WERI-Rb-1 (cell line): ENCODE results near the gene FGD5.

ENCODE experiments used
- DNase-seq: peaks from one replicate; pipeline ENCODE4 v3.0.0-alpha.2; 2020
- H3K27ac ChIP-seq: fragments of 250-450 bp; sonication (Bioruptor Pico); 2 replicates; pipeline ENCODE4 v1.5.1; 2020; ENCODE audit warnings: mild to moderate bottlenecking, moderate library complexity
- H3K27me3 ChIP-seq: fragments of 250-450 bp; sonication (Bioruptor Pico); 2 replicates; pipeline ENCODE4 v1.5.1; 2021; ENCODE audit warnings: mild to moderate bottlenecking, low read depth, moderate library complexity; ENCODE audit not compliant: insufficient read depth, severe bottlenecking
- H3K36me3 ChIP-seq: fragments of 250-450 bp; sonication (Bioruptor Pico); 2 replicates; pipeline ENCODE4 v1.5.1; 2020; ENCODE audit warnings: mild to moderate bottlenecking, moderate library complexity
- H3K4me3 ChIP-seq: 2 replicates; pipeline ENCODE4 v1.5.1; 2011; ENCODE audit warnings: low read depth, mild to moderate bottlenecking, control low read depth, low read length
- H3K9me3 ChIP-seq: fragments of 250-450 bp; sonication (Bioruptor Pico); 2 replicates; pipeline ENCODE4 v1.5.1; 2021; ENCODE audit warnings: mild to moderate bottlenecking, moderate library complexity; ENCODE audit not compliant: severe bottlenecking
- CTCF ChIP-seq: IDR thresholded peaks from 2 replicates; pipeline ENCODE4 v1.5.1; 2011; ENCODE audit warnings: low read depth, mild to moderate bottlenecking, control low read depth, inconsistent platforms, low read length

The FGD5 gene

GRCh38 chr3:14949126-14949525 lies 130.4 kb downstream of the FGD5 start:
- TF ChIP-seq CTCF = no peak
- DNase-seq = no peak
- H3K27me3 ChIP-seq = no peaks in the 10 kb centered on the region
- no peaks in the 10 kb centered on the region for H3K9me3 ChIP-seq
- peak overlapping the region; percentile 100 for H3K27ac ChIP-seq
- peak overlapping the region; percentile 44 for H3K4me3 ChIP-seq
- H3K36me3 ChIP-seq = peaks cover 46% of the 10 kb centered on the region

DNA sequence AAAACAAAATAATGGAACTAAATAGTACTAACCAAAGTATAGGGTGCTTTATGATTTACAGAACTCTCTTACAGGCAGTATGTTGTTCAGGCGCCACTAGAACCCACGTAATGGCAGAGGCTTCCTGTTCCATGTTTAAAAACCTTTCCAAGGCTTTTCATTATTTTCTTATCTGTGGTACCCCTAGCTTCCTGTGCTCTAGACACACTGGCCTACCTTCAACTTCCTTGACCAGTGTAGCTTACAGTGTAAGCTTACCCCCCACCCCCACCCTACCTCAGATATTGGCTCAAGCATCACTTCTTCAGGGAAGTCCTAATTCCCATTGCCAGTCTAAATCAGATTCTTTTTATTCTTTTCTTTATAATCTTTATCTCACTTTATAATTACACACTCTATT lies 131.5 kb downstream of the FGD5 start:
- H3K27me3 ChIP-seq = no peaks in the 10 kb centered on the region
- no peak for DNase-seq
- no peak for TF ChIP-seq CTCF
- H3K9me3 ChIP-seq = no peaks in the 10 kb centered on the region
- H3K4me3 ChIP-seq = no peak overlapping the region
- no peak overlapping the region for H3K27ac ChIP-seq
- peaks cover 34% of the 10 kb centered on the region for H3K36me3 ChIP-seq

GRCh38 chr3:14957153-14957552 lies 138.4 kb downstream of the FGD5 start:
- H3K4me3 ChIP-seq = no peak overlapping the region
- no peaks in the 10 kb centered on the region for H3K9me3 ChIP-seq
- peaks cover 15% of the 10 kb centered on the region; the same call in 1 of the 2 replicates for H3K36me3 ChIP-seq
- no peak for TF ChIP-seq CTCF
- no peaks in the 10 kb centered on the region for H3K27me3 ChIP-seq
- no peak for DNase-seq
- no peak overlapping the region for H3K27ac ChIP-seq

DNA sequence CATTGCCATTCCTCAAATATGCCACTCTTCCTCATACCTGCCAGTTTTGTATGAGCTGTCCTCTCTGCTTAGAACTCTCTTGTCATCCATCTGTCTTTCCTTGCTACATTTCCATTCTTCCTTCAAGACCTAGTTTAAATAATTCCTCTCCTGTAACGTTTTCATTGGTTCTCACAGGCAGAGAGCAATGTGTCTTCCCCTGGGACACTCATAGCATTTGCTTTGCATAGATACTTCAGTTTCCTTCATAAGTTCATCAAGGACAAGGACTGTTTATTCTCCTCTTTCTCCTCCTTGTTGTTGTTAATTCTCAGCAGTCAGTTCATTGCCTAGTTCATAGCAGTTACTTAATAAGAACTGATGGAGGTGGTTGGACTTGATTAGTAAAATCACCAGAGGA lies 139.2 kb downstream of the FGD5 start:
- Histone ChIP-seq H3K9me3 (no peaks in the 10 kb centered on the region), H3K27ac (no peak overlapping the region), H3K4me3 (no peak overlapping the region), H3K27me3 (no peaks in the 10 kb centered on the region), H3K36me3 (peaks cover 15% of the 10 kb centered on the region; the same call in 1 of the 2 replicates)
- DNase-seq = no peak
- no peak for TF ChIP-seq CTCF

GRCh38 chr3:14959359-14959943 lies 140.7 kb downstream of the FGD5 start:
- DNase-seq = no peak
- TF ChIP-seq CTCF = no peak
- Histone ChIP-seq H3K36me3 (peaks cover 18% of the 10 kb centered on the region; the same call in 1 of the 2 replicates), H3K27me3 (no peaks in the 10 kb centered on the region), H3K9me3 (no peaks in the 10 kb centered on the region), H3K27ac (no peak overlapping the region), H3K4me3 (no peak overlapping the region)

GRCh38 chr3:14962762-14963161 lies 144.0 kb downstream of the FGD5 start:
- DNase-seq = no peak
- TF ChIP-seq CTCF = no peak
- H3K27ac ChIP-seq = no peak overlapping the region
- H3K9me3 ChIP-seq = no peaks in the 10 kb centered on the region
- no peaks in the 10 kb centered on the region for H3K27me3 ChIP-seq
- no peak overlapping the region for H3K4me3 ChIP-seq
- H3K36me3 ChIP-seq = peaks cover 35% of the 10 kb centered on the region
